Aorta (tissue), 5 donors: Measurements from ENCODE around the gene POLR2C. TPM values are rescaled to one million over a fixed set of nuclear protein-coding genes. Genes with fewer than 3 reads are reported as not detected.

ENCODE experiments used
- ATAC-seq: fragments of 200-7000 bp; cut with Tn5 transposase; one replicate; pipeline ENCODE4 v1.9.1; 2022; ENCODE audit warnings: moderate library complexity; ENCODE audit not compliant: low FRiP score
- DNase-seq, 2 donors: peaks; one replicate each; pipeline ENCODE4 v3.0.0-alpha.2; 2020
- H3K27ac ChIP-seq, 2 donors: one replicate each; pipeline ENCODE4 v1.5.1; 2013; ENCODE audit warnings: low read length in 2 of 2, mild to moderate bottlenecking in 2 of 2, moderate library complexity in 2 of 2, control low read depth in 1 of 2, inconsistent platforms in 1 of 2, low read depth in 1 of 2
- H3K27me3 ChIP-seq, 2 donors: one replicate each; pipeline ENCODE4 v1.6.1; 2013; ENCODE audit warnings: control low read depth in 1 of 2, low read length in 1 of 2, mild to moderate bottlenecking in 1 of 2, moderate library complexity in 1 of 2; ENCODE audit not compliant: insufficient read depth in 2 of 2, control insufficient read depth in 1 of 2
- H3K36me3 ChIP-seq, 2 donors: one replicate each; pipeline ENCODE4 v1.6.1; 2013; ENCODE audit warnings: control low read depth in 1 of 2, low read length in 1 of 2, mild to moderate bottlenecking in 1 of 2; ENCODE audit not compliant: insufficient read depth in 2 of 2, control insufficient read depth in 1 of 2
- H3K4me1 ChIP-seq, 2 donors: one replicate each; pipeline ENCODE4 v1.6.1; 2013; ENCODE audit warnings: low read length in 2 of 2, control low read depth in 1 of 2, mild to moderate bottlenecking in 1 of 2, moderate library complexity in 1 of 2; ENCODE audit not compliant: insufficient read depth in 2 of 2, control insufficient read depth in 1 of 2
- H3K4me3 ChIP-seq, 2 donors: one replicate each; pipeline ENCODE4 v1.5.1; 2013; ENCODE audit warnings: low read length in 2 of 2, control low read depth in 1 of 2, mild to moderate bottlenecking in 1 of 2
- H3K9me3 ChIP-seq: one replicate; pipeline ENCODE4 v1.6.1; 2013; ENCODE audit warnings: mild to moderate bottlenecking, low read length; ENCODE audit not compliant: control insufficient read depth
- WGBS, 2 donors: extraction: QIAGEN DNeasy Blood & Tissue Kit; methylation state at CpG; one replicate each; pipeline ENCODE4 v1.1.7; 2013; 5-methylcytosine and 5-hydroxymethylcytosine counted together
- intact Hi-C, 2 donors: fragments of 100-400 bp; cut with DNase I; formaldehyde crosslinking; loops; one replicate each; pipeline versions ENCODE4 v1.14.2 to v1.15.0; 2022
- long read RNA-seq, 2 donors: library from polyadenylated mRNA; unstranded; transcript quantifications; one replicate each; pipeline ENCODE4 v2.0.0, GENCODE V29; 2020 to 2021
- polyA plus RNA-seq, 2 donors: library from polyadenylated mRNA; stranded (reverse); fragments of 200-250 nt; gene quantifications; one replicate each; pipeline ENCODE4 v1.2.3, GENCODE V29; 2013
- total RNA-seq, 2 donors: library from RNA; stranded (reverse); fragmentation: NEBNext Ultra II Directional; extraction: Animal tissue kit (Norgen Biotek cat#: 25700); gene quantifications; one replicate each; pipeline ENCODE4 v1.2.1, GENCODE V29; 2021
- donor health status: healthy with polysubstance abuse.
- donor health status: Bipolar disorder and iron deficiency.
- donor health status: DM: no; HTN: no; CAD: no.
- donor health status: DM: no; HTN: no; CAD: no.
- donor health status: DM: yes; HTN: yes; CAD: no.

The POLR2C gene
- 10 to 100 TPM; 43.8 to 49.7 TPM for total RNA-seq
- polyA plus RNA-seq: 10 to 100 TPM; 49.3 to 55.3 TPM
- long read RNA-seq, donor 1, transcript POLR2C-201 (9 exons, 2,057 nt): major isoform, 98 of 102 reads
- long read RNA-seq, donor 1, partial matches to known transcripts: 3 of 102 reads
- long read RNA-seq, donor 1, other reads (novel, unspliced or antisense): 1 of 102 reads
- long read RNA-seq, donor 2, transcript POLR2C-201 (9 exons, 2,057 nt): major isoform, 15 of 20 reads
- long read RNA-seq, donor 2, partial matches to known transcripts: 1 of 20 reads
- long read RNA-seq, donor 2, other reads (novel, unspliced or antisense): 2 of 20 reads

DNA sequence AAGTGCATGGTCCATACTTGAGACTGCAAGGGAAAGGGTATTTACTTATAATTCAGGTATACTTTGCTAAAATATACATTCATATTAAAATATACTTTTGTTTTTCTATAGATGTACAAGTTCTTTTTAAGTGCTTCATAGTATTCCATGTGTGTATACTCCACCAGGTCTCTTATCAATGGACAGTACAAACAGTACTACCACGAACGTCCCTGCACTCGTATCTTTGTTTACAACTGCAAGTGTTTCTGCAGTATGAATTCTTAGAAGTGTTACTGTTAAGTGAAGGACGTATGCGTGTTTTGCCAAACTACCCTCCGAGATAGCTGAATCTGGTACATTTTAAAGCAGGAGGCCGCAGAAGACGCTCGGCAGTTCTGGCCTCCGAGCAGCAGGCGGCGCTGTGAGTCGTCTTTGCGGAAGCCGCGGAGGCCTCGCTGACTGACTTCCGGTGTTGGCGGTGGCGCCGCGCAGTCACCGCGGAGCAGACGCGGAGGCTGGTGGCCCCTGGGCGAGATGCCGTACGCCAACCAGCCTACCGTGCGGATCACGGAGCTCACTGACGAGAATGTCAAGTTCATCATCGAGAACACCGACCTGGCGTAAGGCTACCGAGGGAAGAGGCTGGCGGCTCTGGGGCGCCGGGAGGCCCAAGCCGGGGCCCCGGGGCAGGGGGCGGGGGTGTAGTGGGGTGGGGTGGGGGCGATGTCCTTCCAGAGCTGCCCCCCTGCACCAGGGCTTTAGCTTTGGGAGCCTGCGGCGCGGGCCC is at the start of gene POLR2C:
TSS of gene POLR2C (plus strand) at position 471 of the 769 bp plus-strand sequence. CDS start at position 517, 46 bp downstream.
- Histone ChIP-seq H3K36me3 (peaks cover 0 to 15% of the 10 kb centered on the region in 2 donors), H3K4me3 (peak within 1 kb of the TSS; percentile 70 to 83), H3K4me1 (peaks cover 0 to 3% of the 10 kb centered on the region in 2 donors), H3K27ac (no peak within 1 kb of the TSS), H3K27me3 (no peaks in the 10 kb centered on the region), H3K9me3 (no peaks in the 10 kb centered on the region)
- WGBS, 2 donors: 0 to 1% methylated on average over 40 to 47 of the region's 47 CpGs
- ATAC-seq: peak; percentile 95
- intact Hi-C loops: loop anchor here (2.0 to 5.0 kb wide), 3 partner anchors 24 to 56 kb away; partner anchors contain the start of gene DOK4 (in 1 of the 2)
- peak; percentile 93 to 97 for DNase-seq

DNA sequence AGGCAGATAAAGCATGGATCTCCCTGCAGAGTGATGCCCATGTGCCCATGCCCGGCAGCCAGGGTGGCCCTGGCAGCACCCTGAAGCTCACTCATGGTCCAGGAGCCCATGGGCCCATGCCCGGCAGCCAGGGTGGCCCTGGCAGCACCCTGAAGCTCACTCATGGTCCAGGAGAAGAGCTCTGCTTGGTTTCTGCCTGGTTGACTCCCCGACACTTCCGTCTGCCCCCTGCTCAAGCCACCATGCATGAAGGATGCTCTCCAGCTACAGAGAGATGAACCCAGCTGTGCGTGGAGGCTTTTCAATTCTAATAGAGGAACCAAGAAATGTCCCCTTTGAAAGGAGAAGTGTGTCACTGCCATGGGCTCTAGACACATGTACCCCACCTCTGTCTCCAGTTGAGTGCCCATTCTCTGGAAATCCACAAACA is 49.2 kb upstream of the POLR2C start:
- no peaks in the 10 kb centered on the region for H3K36me3 ChIP-seq
- H3K4me3 ChIP-seq: no peak overlapping the region
- no peaks in the 10 kb centered on the region for H3K9me3 ChIP-seq
- ATAC-seq (no peak), DNase-seq (no peak)
- H3K4me1 ChIP-seq: no peaks in the 10 kb centered on the region
- intact Hi-C loops: loop anchor here (5.0 to 10.0 kb wide), 2 partner anchors 36 to 329 kb away; no protein-coding TSS in a partner anchor
- no peaks in the 10 kb centered on the region for H3K27me3 ChIP-seq
- no peak overlapping the region for H3K27ac ChIP-seq
- 87 to 88% methylated on average over 5 of the region's 5 CpGs for WGBS, 2 donors

DNA sequence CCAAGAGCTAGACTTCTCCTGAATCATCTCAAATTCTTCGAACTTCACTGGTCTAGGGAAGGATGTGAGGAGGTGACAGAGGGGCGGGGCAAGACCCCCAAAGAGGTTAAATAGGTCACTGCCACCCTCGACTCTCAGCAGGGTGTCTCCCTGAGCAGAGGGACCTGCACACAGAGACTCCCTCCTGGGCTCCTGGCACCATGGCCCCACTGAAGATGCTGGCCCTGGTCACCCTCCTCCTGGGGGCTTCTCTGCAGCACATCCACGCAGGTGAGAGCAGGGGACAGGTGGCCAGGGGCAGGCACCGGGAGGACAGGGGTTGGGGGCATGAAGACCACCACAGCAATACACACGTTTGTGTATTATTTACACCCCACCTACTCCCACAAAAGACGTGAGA is 48.7 kb upstream of the POLR2C start:
- H3K9me3 ChIP-seq: no peaks in the 10 kb centered on the region
- intact Hi-C loops: loop anchor here (5.0 to 10.0 kb wide), 2 partner anchors 36 to 329 kb away; no protein-coding TSS in a partner anchor

DNA sequence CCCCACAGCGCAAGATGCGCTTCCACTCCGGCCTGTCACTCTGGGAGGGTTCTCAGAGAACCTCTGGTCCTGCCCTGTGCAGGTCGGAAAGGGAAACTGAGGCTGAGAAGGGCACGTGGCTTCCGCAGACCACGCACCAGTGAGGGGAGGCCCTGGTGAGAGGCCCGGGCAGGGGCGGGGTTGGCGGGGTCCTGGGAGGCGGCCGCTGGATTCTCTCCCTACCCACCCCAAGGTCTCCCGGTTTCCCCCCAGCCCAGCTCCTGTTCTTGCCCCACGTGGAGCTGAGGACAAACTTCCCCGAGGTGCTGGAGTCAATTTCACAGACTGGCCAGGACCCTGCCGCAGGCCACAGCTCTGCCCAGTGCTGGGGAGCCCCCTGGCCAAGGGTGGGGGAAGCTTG is 46.4 kb upstream of the POLR2C start:
- H3K9me3 ChIP-seq: no peaks in the 10 kb centered on the region
- H3K4me3 ChIP-seq: no peak overlapping the region
- DNase-seq (no peak), ATAC-seq (no peak)
- H3K4me1 ChIP-seq: no peaks in the 10 kb centered on the region
- no peaks in the 10 kb centered on the region for H3K27me3 ChIP-seq
- no peak overlapping the region for H3K27ac ChIP-seq
- intact Hi-C loops: loop anchor here in 1 of 2 donors (5.0 to 10.0 kb wide), 2 partner anchors 44 to 331 kb away; partner anchors contain the start of gene CX3CL1
- no peaks in the 10 kb centered on the region for H3K36me3 ChIP-seq
- 82 to 84% methylated on average over 16 of the region's 16 CpGs for WGBS, 2 donors

More for the DNA sequence above, 48.7 kb upstream of the POLR2C start:
- Histone ChIP-seq H3K27me3 (no peaks in the 10 kb centered on the region), H3K27ac (no peak overlapping the region), H3K36me3 (no peaks in the 10 kb centered on the region), H3K4me3 (no peak overlapping the region), H3K4me1 (no peaks in the 10 kb centered on the region)
- 71 to 81% methylated on average over 7 of the region's 7 CpGs for WGBS, 2 donors
- DNase-seq (no peak), ATAC-seq (no peak)

DNA sequence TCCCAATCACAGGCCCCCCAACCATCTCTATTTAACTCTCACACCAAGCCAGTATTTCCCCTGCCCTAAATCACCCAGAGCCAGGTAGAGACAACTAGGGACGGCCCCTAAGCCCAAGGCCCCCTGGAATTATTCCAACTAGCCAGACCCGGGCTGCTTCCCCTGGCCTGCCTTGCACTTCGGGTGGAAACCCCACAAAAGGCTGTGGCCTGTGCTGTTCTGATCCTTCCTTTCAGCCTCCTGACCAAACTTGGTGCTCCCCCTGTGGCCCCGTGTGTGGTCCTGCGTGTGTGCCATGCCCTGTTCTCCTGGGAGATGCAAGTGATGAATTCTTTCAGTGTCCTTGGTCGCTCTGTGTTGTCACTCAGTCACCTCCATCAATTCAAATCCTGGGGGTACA is 43.0 kb upstream of the POLR2C start:
- DNase-seq (no peak), ATAC-seq (no peak)
- Histone ChIP-seq H3K27me3 (no peaks in the 10 kb centered on the region), H3K4me3 (no peak overlapping the region), H3K36me3 (no peaks in the 10 kb centered on the region), H3K27ac (no peak overlapping the region), H3K4me1 (no peaks in the 10 kb centered on the region), H3K9me3 (no peaks in the 10 kb centered on the region)
- WGBS, 2 donors: 22 to 30% methylated on average over 6 of the region's 6 CpGs
- intact Hi-C loops: loop anchor here (1.0 to 10.0 kb wide), 3 partner anchors 47 to 335 kb away; partner anchors contain the start of gene CX3CL1 (in 1 of the 2)

DNA sequence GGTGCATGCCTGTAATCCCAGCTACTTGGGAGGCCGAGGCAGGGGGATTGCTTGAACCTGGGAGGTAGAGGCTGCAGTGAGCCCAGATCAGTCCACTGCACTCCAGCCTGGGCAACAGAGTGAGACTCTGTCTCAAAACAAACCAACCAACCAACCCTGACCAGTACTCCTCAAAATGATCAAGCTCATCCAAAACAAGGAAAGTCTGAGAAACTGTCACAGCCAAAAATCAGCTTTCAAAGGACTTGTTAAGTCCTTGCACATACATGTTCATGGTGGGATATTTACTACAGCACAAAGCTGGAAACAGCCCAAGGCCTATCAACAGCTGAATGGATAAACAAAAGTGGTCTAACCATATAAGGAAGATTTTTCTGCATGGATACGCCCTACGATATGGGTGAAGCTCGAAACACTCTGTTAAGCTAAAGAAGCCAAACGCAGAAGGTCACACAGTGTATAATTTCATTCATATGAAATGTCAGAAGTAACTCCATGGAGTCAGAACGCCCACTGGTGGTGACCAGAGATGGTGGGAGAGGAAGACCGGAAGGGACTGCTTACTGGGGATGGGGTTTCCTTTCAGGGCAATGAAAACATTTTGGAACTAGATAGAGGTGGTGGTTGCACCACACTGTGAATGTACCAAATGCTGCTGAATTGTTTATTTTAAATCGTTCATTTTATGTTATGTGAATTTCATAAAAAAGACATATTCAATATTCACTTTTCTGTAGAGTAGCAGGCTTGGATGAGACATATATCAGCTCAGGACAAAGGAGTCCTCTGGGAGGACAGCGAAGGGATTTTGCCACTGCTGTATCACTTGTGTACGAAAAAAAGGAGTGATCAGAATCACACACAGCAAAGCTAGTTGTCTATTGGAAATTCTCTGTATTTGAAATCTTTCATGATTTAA is 40.2 kb upstream of the POLR2C start:
- 22 to 23% methylated on average over 10 of the region's 10 CpGs for WGBS, 2 donors
- no peaks in the 10 kb centered on the region for H3K9me3 ChIP-seq
- intact Hi-C loops: loop anchor here in 1 of 2 donors (10.0 kb wide), 1 partner anchor 337 kb away; no protein-coding TSS in a partner anchor
- peak; percentile 64 to 86 for DNase-seq
- H3K27me3 ChIP-seq: no peaks in the 10 kb centered on the region
- H3K27ac ChIP-seq: no peak overlapping the region
- H3K4me1 ChIP-seq: no peaks in the 10 kb centered on the region
- ATAC-seq: peak; percentile 60
- H3K4me3 ChIP-seq: no peak overlapping the region
- no peaks in the 10 kb centered on the region for H3K36me3 ChIP-seq

DNA sequence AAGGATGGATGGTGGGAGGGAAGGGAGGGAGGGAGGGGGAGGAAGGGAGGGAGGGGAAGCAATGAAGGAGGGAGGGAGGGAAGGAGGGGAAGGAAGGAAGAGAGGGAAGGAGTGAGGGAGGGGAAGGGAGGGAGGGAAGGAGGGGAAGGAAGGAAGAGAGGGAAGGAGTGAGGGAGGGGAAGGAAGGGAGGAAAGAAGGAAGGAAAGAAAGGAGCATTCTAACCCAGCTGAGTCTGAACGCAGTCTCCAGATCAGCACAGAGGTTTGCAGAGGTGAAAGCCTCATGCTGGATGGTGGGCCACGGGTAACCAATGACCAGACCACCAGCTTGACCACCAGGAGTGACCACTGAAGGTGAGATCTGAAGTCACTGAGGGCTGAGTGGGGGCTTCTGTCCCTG is 39.3 kb upstream of the POLR2C start:
- H3K27me3 ChIP-seq: no peaks in the 10 kb centered on the region
- intact Hi-C loops: loop anchor here in 1 of 2 donors (10.0 kb wide), 1 partner anchor 338 kb away; no protein-coding TSS in a partner anchor
- no peaks in the 10 kb centered on the region for H3K9me3 ChIP-seq
- no peaks in the 10 kb centered on the region for H3K36me3 ChIP-seq
- ATAC-seq: no peak
- no peaks in the 10 kb centered on the region for H3K4me1 ChIP-seq
- H3K4me3 ChIP-seq: no peak overlapping the region
- WGBS, 2 donors: 78 to 93% methylated on average over 2 of the region's 2 CpGs
- H3K27ac ChIP-seq: no peak overlapping the region
- no peak for DNase-seq

DNA sequence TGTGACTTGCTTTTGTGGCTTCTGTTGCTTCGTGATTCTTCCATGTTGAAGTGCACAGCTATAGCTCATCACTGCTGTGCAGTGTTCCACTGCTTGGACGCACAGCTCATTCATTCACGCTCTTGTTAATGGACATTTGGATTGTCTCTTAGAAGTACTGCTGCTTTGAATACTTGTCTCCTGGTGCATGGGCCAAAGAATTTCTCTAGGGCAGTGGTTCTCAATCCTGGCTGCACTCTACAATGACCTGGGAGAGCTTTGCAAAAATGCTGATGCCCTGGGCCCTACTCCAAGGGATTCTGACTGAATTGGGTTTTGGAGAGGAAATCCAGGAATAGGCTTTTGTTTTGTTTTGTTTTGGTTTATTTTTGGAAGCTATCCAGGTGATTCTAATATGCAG is 37.9 kb upstream of the POLR2C start:
- ATAC-seq (no peak), DNase-seq (no peak)
- 65 to 66% methylated on average over 3 of the region's 3 CpGs for WGBS, 2 donors
- H3K36me3 ChIP-seq: peaks cover 0 to 2% of the 10 kb centered on the region in 2 donors
- no peak overlapping the region for H3K4me3 ChIP-seq
- no peaks in the 10 kb centered on the region for H3K27me3 ChIP-seq
- no peaks in the 10 kb centered on the region for H3K4me1 ChIP-seq
- H3K27ac ChIP-seq: no peak overlapping the region
- intact Hi-C loops: loop anchor here in 1 of 2 donors (10.0 kb wide), 1 partner anchor 340 kb away; no protein-coding TSS in a partner anchor
- H3K9me3 ChIP-seq: no peaks in the 10 kb centered on the region
